ES-I3 (cell line): ENCODE measurements around the gene FILIP1L.

Source experiments
- H3K36me3 ChIP-seq: 2 replicates; pipeline ENCODE4 v1.6.1; 2013; ENCODE audit warnings: mild to moderate bottlenecking, low read length, control low read depth, moderate library complexity; ENCODE audit not compliant: insufficient read depth
- H3K4me1 ChIP-seq: 2 replicates; pipeline ENCODE4 v1.6.1; 2013; ENCODE audit warnings: mild to moderate bottlenecking, control low read depth, low read length; ENCODE audit not compliant: insufficient read depth
- H3K9ac ChIP-seq: 2 replicates; pipeline ENCODE4 v1.6.1; 2013; ENCODE audit warnings: low read depth, mild to moderate bottlenecking, low read length, moderate library complexity
- H3K9me3 ChIP-seq: 2 replicates; pipeline ENCODE4 v1.6.1; 2013; ENCODE audit warnings: mild to moderate bottlenecking, low read length, moderate library complexity; ENCODE audit not compliant: control insufficient read depth, insufficient read depth

Gene FILIP1L

GRCh38 chr3:100114413-100115030 is at the start of gene FILIP1L:
Gene FILIP1L, minus strand, starts transcription at chr3:100114501.
- no peak within 1 kb of the TSS for H3K9ac ChIP-seq
- H3K36me3 ChIP-seq = no peaks in the 10 kb centered on the region
- no peaks in the 10 kb centered on the region for H3K4me1 ChIP-seq
- no peaks in the 10 kb centered on the region for H3K9me3 ChIP-seq

- Histone ChIP-seq H3K36me3 (no peaks in the 10 kb centered on the region), H3K4me1 (no peaks in the 10 kb centered on the region), H3K9me3 (no peaks in the 10 kb centered on the region), H3K9ac (no peak overlapping the region)
These were observed 49.5 kb upstream of the FILIP1L start for GRCh38 chr3:100163787-100164186.

- Histone ChIP-seq H3K4me1 (no peaks in the 10 kb centered on the region), H3K9ac (no peak overlapping the region), H3K36me3 (no peaks in the 10 kb centered on the region), H3K9me3 (peaks cover 5% of the 10 kb centered on the region; the same call in 1 of the 2 replicates)
These were observed 46.2 kb upstream of the FILIP1L start for GRCh38 chr3:100160521-100160920.

GRCh38 chr3:100159331-100160153 is 45.2 kb upstream of the FILIP1L start:
- Histone ChIP-seq H3K9me3 (peaks cover 12% of the 10 kb centered on the region; the same call in 1 of the 2 replicates), H3K9ac (no peak overlapping the region), H3K4me1 (no peaks in the 10 kb centered on the region), H3K36me3 (no peaks in the 10 kb centered on the region)

- H3K4me1 ChIP-seq = no peaks in the 10 kb centered on the region
- no peaks in the 10 kb centered on the region for H3K36me3 ChIP-seq
- no peak overlapping the region for H3K9ac ChIP-seq
These were observed 44.6 kb upstream of the FILIP1L start for GRCh38 chr3:100158918-100159330.

DNA sequence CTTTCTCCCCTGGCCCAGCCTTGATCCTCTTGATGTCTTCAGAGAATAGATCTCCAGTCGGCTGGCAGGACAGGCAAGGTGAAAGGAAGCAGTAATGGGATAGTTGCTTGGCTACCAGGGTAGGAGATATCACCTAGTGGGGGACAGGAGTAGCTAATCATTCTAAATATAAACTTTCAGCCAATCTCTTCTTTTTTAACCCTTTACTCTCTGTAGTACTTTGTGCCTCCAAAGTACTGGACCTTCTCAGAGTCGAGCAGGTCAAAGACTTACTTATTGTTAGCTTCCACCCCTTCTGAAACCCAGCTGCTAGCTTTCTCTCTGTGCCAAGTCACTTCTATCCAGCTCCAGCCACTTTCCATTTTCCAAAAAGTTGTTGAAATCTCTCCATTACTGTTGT is 43.4 kb upstream of the FILIP1L start:
- Histone ChIP-seq H3K9ac (no peak overlapping the region), H3K4me1 (no peaks in the 10 kb centered on the region), H3K36me3 (no peaks in the 10 kb centered on the region), H3K9me3 (peaks cover 12% of the 10 kb centered on the region; the same call in 1 of the 2 replicates)

More at GRCh38 chr3:100158918-100159330, 44.6 kb upstream of the FILIP1L start:
- H3K9me3 ChIP-seq = peaks cover 12% of the 10 kb centered on the region; the same call in 1 of the 2 replicates

DNA sequence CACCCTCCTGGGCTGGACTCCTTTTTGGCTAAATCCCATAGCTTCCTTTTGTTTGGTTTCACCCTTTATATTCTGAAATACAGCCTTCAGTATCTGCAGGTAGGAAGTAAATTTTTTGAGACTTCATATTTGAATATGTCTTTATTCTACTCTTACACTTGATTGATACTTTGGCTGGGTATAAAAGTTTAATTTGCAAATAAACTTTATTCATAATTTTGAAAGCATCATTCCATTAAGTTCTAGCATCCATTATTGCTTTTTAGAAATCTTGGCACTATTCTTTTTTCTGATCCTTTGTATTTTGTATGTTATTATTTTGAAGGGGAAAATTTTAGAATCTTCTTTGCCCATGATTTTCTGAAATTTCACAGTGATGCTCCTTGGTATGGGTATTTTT is 41.3 kb upstream of the FILIP1L start:
- H3K9me3 ChIP-seq = peaks cover 12% of the 10 kb centered on the region; the same call in 1 of the 2 replicates
- H3K4me1 ChIP-seq = no peaks in the 10 kb centered on the region
- no peak overlapping the region for H3K9ac ChIP-seq
- H3K36me3 ChIP-seq = peaks cover 4% of the 10 kb centered on the region; the same call in 1 of the 2 replicates

- no peak overlapping the region for H3K9ac ChIP-seq
- H3K9me3 ChIP-seq = peaks cover 12% of the 10 kb centered on the region; the same call in 1 of the 2 replicates
- H3K36me3 ChIP-seq = peaks cover 4% of the 10 kb centered on the region; the same call in 1 of the 2 replicates
- H3K4me1 ChIP-seq = no peaks in the 10 kb centered on the region
These were observed 40.8 kb upstream of the FILIP1L start for GRCh38 chr3:100155128-100155527.

GRCh38 chr3:100154171-100154570 is 39.9 kb upstream of the FILIP1L start:
- no peaks in the 10 kb centered on the region for H3K4me1 ChIP-seq
- peaks cover 12% of the 10 kb centered on the region; the same call in 1 of the 2 replicates for H3K9me3 ChIP-seq
- H3K9ac ChIP-seq = no peak overlapping the region
- peaks cover 4% of the 10 kb centered on the region; the same call in 1 of the 2 replicates for H3K36me3 ChIP-seq

- H3K9ac ChIP-seq = no peak overlapping the region
- peaks cover 12% of the 10 kb centered on the region; the same call in 1 of the 2 replicates for H3K9me3 ChIP-seq
- peaks cover 4% of the 10 kb centered on the region; the same call in 1 of the 2 replicates for H3K36me3 ChIP-seq
- H3K4me1 ChIP-seq = no peaks in the 10 kb centered on the region
These were observed 36.9 kb upstream of the FILIP1L start for GRCh38 chr3:100151024-100151707.

GRCh38 chr3:100150473-100150872 is 36.2 kb upstream of the FILIP1L start:
- peaks cover 7% of the 10 kb centered on the region; the same call in 1 of the 2 replicates for H3K9me3 ChIP-seq
- no peak overlapping the region for H3K9ac ChIP-seq
- peaks cover 4% of the 10 kb centered on the region; the same call in 1 of the 2 replicates for H3K36me3 ChIP-seq

GRCh38 chr3:100149713-100150415 is 35.6 kb upstream of the FILIP1L start:
- H3K36me3 ChIP-seq = peaks cover 4% of the 10 kb centered on the region; the same call in 1 of the 2 replicates
- H3K9ac ChIP-seq = no peak overlapping the region
- no peaks in the 10 kb centered on the region for H3K4me1 ChIP-seq
- H3K9me3 ChIP-seq = 0 out of 2 replicates have a peak, but pooled peaks cover under 1% of the 10 kb centered on the region

More at GRCh38 chr3:100150473-100150872, 36.2 kb upstream of the FILIP1L start:
- H3K4me1 ChIP-seq = no peaks in the 10 kb centered on the region

- no peaks in the 10 kb centered on the region for H3K4me1 ChIP-seq
- peaks cover 4% of the 10 kb centered on the region; the same call in 1 of the 2 replicates for H3K36me3 ChIP-seq
- H3K9ac ChIP-seq = no peak overlapping the region
- 0 out of 2 replicates have a peak, but pooled peaks cover 1% of the 10 kb centered on the region for H3K9me3 ChIP-seq
These were observed 34.8 kb upstream of the FILIP1L start for GRCh38 chr3:100149130-100149529.
